LNCAP (cell line): Measurements from ENCODE around the gene HABP4.

ENCODE experiments used
- TF ChIP-seq, protein P1 (sequence below): fragments of 450-650 bp; IDR thresholded peaks from 2 replicates; pipeline ENCODE4 v1.5.1; 2017; ENCODE audit warnings: mild to moderate bottlenecking

Gene HABP4

GRCh38 chr9:96417661-96418082, 32.3 kb upstream of the HABP4 start:
- TF ChIP-seq, protein P1, sequence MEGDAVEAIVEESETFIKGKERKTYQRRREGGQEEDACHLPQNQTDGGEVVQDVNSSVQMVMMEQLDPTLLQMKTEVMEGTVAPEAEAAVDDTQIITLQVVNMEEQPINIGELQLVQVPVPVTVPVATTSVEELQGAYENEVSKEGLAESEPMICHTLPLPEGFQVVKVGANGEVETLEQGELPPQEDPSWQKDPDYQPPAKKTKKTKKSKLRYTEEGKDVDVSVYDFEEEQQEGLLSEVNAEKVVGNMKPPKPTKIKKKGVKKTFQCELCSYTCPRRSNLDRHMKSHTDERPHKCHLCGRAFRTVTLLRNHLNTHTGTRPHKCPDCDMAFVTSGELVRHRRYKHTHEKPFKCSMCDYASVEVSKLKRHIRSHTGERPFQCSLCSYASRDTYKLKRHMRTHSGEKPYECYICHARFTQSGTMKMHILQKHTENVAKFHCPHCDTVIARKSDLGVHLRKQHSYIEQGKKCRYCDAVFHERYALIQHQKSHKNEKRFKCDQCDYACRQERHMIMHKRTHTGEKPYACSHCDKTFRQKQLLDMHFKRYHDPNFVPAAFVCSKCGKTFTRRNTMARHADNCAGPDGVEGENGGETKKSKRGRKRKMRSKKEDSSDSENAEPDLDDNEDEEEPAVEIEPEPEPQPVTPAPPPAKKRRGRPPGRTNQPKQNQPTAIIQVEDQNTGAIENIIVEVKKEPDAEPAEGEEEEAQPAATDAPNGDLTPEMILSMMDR: no peak

GRCh38 chr9:96418083-96418919, 31.7 kb upstream of the HABP4 start, which contains the start of gene ZNF367:
Gene ZNF367 (minus strand): TSS chr9:96418370. CDS start chr9:96418032, 338 bp downstream.
- TF ChIP-seq, protein P1: no peak

DNA sequence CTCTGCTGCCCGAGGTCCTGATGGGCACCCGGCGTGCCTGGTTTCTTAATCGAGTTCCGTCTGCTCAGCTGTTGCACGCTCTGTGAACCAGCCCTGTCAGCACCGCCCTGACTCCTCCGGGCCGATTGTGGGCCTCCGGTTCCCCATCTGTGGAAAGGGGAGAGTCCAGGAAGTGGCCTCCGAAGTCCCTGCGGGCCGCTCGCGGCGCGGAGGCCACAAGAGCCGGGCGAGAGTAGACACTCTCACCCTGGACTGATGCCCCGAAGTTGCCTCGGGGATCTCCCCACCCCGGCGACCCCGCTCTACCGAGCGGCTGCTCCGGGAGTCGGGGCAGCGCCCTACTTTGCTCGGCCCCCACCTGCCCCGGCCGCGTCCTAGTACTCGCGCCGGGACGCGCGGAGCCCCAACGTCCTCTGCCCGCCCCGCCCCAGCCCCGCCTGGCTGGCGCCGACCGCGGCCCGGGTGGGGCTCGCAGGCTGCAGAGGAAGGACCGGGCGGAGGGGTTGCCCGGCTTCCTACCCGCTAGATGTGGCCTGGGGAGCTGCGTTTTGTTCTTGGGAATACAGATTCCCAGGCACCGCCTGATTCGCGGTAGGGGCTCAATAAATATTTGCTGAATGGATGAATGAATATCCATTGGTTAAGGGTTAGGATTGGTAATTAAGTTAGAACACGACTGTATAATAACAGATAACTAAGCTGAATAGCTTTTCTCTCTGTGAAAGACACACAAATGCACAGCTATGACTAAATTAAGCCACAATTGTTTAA, 30.9 kb upstream of the HABP4 start:
- TF ChIP-seq, protein P1: no peak

DNA sequence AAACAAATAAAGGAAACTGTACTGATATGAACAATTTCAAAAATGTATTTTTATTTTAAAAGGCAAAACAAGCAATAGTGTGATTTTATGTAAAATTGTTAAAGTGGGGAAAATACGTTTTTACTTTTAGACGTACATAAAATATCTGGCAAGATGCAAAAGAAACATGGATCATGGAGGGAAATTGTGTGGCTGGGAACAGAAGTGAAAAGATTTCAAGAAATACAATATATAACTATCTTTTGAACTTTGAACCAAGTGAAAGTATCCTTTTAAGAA, 30.3 kb upstream of the HABP4 start:
- TF ChIP-seq, protein P1: no peak

- TF ChIP-seq, protein P1: no peak
Measured at GRCh38 chr9:96420468-96421219, 29.3 kb upstream of the HABP4 start.

GRCh38 chr9:96423322-96423984, 26.5 kb upstream of the HABP4 start:
- TF ChIP-seq, protein P1: no peak

DNA sequence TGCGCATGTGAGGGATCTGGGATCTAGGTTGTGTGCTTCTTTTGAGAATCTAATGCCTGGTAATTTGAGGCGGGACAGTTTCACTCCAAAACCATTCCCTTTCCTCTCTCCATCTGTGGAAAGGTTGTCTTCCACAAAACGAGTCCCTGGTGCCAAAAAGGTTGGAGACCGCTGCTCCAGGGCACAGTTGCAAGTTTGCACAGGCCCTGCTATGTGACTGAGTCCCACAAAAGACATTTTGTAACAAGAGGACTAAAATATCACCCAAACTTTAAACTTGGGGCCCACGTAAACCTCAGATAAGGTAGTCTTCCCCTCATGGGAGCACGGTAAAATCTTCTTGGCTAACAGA, 26.0 kb upstream of the HABP4 start:
- TF ChIP-seq, protein P1: no peak
